ENCODE results near the gene KRT15.

Gene KRT15

DNA sequence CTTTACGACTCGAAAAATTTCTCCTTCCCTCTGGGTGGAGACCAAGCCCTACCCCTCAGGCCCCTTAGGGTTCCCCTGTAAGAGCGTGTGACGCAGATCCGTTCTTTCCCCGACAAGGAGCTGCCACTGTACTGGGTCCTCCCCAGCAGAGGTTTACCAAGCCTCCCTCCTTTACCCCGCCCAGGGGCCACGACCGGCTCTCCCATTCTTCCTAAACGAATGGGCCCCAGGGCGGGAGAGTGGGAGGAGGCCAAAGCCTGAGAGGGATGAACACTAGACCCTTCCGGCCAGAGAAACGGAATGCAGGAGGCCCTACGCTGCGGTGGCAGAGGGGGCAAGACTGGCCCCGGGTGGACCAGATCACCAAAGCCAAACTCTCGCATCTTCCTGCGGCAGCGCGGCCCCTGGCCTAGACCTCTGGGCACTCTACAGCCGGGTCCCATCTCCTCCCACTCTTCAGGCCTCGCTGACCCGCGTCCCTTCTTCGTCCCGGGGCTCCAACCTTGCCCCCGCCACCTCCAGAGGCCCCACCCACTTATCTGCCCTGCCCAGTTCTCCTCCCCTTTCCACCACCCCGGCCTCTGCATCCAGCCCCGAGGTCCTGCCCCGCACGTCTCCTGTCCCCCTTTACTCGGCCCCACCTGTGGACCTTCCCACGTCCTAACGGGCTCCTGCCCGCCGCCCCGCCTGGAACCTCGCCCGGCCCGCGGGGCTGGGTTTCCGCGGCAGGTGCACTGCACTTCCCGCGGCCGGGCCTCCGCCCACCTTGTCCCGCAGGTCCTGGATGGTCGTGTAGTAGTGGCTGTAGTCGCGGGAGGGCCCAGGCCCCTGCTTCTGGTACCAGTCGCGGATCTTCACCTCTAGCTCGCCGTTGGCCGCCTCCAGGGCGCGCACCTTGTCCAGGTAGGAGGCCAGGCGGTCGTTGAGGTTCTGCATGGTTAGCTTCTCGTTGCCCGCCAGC is 8.7 kb upstream of the KRT15 start:
- DNase-seq (ENCODE audit: low read depth in 1 of 2, low spot score in 1 of 2), result no peak

- no peak for DNase-seq (ENCODE audit: low read depth in 1 of 2, low spot score in 1 of 2)
Observed at GRCh38 chr17:41524261-41524660, 5.6 kb upstream of the KRT15 start.

DNA sequence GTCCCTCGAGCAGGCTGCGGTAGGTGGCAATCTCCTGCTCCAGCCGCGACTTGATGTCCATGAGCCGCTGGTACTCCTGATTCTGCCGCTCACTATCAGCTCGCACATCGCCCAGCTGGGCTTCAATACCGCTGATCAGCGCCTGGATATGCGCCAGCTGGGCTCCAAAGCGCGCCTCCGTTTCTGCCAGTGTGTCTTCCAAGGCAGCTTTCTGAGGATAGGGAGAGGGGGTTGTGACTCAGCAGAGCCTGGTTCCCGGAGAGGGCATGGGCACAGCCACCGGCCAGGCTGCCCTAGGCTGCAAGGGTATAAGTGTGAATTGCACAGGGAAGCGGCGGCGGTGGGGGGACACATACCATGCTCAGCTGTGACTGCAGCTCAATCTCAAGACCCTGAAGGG is 5.1 kb upstream of the KRT15 start:
- DNase-seq (ENCODE audit: low read depth in 1 of 2, low spot score in 1 of 2), result no peak

- DNase-seq (ENCODE audit: low read depth in 1 of 2, low spot score in 1 of 2), result no peak
Observed at GRCh38 chr17:41523225-41523593, 4.5 kb upstream of the KRT15 start.

DNA sequence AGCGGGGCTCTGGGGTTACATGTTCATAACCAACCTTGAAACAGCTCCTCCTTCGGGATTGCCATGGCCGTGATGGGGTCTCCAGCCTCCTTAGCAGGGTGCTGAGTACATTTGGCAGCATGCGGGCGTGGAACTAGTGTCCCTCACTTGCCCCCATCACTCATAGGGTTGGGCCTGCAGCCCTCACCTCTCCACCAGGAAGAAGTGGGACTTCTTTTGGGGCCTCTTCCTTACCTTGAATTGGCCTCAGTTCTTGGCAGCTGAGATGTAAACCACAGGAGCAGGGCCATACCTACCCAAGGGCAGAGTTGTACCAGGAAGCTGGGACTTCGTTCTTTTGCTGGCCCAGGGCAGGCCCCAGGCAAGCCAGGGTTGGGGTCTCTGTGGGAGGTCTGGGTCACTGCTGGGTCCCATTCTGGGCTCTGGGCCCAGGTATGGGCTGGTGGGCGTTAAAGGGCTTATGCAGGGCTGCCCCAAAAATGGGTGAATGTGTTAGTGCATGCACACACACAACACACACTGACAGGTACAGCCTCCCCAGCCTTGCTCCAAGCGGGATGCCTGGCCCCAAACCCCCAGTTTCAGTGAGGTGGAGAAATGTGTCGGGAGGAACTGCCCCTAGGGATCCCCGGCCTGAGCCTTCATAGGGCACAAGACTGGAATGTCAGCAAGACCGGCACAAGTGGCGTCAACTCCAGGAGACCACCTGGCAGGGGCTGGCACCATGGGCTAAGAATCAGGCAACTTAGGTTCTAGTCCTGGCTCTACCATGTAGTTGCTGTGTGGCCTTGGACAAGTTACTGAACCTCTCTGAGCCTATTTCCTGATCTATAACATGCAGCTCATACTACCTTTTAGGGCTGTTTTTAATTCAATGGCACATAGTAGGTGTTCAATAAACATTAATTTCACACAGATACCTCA is 3.9 kb upstream of the KRT15 start:
- no peak for DNase-seq (ENCODE audit: low read depth in 1 of 2, low spot score in 1 of 2)

DNA sequence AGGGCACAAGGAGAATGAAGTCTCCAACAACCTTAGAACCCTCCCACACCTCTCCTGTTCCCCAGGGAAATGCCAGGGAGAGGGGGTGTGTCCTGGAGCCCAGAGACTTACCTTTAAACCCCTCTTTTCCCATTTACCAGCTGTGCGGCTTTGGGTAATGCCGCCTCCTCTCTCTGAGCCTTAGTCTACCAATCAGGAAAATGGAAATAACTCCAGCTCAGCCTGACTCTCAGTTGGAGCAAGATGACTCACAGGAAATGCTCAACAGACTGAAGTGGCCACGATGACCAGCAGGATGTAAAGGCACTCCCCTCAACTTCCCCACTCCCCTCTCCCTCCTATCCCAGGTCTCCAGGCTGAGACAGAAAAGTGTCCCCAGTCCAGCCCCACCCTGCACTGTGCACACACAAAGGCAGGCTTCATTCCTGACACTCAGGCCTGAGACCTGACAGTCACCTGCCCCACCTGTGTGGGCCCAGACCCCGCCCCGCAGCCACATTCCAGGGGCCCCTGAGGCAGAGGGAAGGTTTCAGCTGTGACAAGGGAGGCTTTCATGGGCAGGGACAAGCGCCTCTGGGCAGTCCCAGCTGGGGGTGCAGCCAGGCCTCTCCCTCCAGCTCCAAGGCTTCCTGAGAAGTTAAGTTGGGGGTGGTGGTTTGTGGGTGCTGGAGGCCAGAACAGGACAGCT is 3.0 kb upstream of the KRT15 start:
- DNase-seq (ENCODE audit: low read depth in 1 of 2, low spot score in 1 of 2), result no peak

- DNase-seq (ENCODE audit: low read depth in 1 of 2, low spot score in 1 of 2), result no peak
Observed at GRCh38 chr17:41520821-41521521, 2.3 kb upstream of the KRT15 start.

DNA sequence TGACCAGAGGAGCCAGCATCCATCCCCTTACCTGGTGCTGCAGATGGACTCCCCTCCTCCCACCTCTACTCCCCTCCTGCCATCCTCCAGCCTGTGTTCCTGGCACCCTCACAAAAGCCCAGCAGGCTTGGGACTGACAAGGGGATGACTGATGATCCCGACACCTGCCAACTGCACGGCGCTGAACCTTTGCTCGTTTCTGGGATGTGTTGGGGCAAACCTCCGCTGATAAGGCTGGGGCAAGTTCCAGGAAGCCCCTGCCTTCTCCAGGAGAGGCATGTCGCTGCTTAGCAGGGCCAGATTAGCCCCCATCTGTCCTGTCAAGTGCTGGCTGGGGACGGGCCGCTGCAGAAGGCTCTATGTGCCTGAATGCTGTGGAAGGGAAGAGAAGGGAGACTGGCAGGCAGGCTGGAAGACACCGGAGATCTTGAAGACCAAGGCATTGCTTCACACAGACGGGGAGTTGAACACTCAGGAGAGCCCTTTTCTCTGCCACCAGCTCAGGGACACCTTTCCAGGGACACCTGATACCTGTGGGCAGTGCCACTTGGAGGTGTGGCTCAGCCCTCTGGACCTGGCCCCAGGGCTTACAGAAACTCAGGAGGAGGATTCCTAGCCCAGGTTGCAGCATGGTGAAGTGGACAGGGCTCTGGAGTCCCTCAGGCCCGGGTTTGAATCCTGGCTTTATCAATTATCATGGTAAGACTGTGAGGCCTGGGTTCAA is 973 bp upstream of the KRT15 start:
- DNase-seq (ENCODE audit: low read depth in 1 of 2, low spot score in 1 of 2), result no peak

GRCh38 chr17:41518031-41518430 is 659 bp downstream of the KRT15 start:
- DNase-seq (ENCODE audit: low read depth in 1 of 2, low spot score in 1 of 2), result no peak

DNA sequence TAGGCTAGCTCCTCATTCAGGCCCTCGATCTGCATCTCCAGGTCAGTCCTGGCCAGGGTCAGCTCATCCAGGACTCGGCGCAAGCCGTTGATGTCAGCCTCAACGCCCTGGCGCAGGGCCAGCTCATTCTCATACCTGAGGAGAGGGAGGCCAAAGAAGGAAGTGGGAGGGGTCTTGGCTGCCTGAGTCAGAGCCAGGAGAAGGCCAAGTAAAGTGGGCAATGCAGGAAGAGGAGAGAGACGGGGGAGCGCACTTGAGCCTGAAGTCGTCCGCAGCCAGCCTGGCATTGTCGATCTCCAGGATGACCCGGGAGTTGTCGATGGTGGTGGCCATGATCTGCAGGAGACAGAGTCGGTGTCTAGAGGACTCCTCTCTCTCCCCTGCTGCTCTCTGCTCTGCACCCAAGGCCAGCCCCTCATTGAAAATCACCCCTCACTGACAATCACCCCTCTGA is 1.8 kb downstream of the KRT15 start:
- DNase-seq (ENCODE audit: low read depth in 1 of 2, low spot score in 1 of 2), result no peak

DNA sequence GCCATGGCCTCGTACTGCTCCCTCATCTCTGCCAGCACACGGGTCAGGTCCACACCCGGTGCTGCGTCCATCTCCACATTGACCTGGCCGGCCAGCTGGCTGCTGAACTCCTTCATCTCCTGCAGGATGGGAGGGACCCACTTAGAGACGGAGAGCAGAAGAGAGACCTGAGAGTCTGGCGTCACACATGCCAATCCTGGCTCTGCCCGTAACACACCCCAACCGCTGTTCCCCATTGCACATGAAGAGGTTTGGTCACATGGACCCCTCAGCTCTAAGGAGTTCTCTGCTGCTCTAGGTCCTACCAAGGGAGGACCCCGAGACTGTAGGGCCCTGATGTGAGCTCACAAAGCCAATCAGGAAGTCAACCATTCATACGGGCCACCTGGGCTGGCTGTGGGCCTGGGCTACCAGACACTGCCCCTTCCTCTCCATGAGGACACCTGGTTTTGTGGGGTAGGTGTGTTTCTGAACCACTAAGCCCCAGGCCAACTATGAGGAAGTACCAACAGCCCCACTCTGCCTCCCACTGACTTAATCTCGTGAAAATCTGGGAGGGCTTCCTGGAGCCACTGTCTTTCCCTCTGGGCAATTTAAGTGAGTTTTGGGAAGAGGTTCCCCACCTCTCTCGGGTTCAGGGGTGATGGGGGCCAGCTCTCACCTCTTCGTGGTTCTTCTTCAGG is 2.4 kb downstream of the KRT15 start:
- DNase-seq (ENCODE audit: low read depth in 1 of 2, low spot score in 1 of 2), result no peak

- DNase-seq (ENCODE audit: low read depth in 1 of 2, low spot score in 1 of 2), result no peak
Observed at GRCh38 chr17:41513168-41513547, 5.5 kb downstream of the KRT15 start.

DNA sequence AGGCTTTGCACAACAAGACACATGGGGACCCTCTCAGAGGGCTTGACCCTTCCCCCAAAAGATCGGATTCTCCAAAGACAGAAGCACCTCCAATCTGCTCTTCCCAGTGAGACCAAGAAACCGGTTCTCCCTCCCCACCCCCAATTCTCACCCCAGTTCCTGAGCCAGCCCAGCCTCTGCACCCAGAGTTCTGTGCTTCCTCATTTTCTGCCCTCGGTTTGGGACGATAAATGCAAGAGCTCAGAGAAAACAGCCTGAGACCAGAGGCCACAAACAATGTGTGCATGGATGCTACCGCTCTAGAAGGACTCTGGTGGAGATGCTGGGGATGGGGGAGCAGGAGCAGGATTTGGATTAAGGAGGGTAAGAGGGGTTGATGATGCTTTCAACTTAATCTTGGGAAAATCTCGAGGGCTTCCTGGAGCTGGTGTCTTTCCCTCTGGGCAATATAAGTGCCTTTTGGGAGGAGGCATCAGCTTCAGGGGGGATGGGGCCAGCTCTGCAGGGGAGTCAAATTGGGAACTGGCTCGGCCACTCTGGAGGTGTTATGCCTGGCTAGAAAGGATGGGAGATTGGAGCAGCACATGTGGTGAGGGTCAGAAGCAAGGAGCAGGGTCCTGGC is 6.0 kb downstream of the KRT15 start:
- DNase-seq (ENCODE audit: low read depth in 1 of 2, low spot score in 1 of 2), result no peak

- DNase-seq (ENCODE audit: low read depth in 1 of 2, low spot score in 1 of 2), result no peak
Observed at GRCh38 chr17:41511716-41512115, 7.0 kb downstream of the KRT15 start.

DNA sequence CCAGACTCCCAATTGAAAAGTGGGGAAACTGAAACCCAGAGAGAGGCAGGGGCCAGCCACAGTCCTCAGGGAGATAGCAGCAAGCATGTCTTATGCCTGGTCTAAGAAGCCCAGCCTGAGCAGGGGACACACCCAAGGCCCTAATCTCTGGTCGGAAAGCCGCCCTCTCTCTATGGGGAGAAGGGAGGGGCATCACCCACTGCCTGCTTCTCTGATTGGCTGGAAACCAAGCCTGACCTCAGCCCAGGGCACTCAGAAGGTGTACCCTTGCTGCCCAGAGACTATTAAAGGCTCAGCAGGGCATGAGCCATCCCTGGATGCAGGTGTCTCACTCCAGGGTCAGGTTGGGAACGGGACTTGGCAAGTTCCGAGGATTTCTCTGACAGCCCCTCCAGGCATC is 7.6 kb downstream of the KRT15 start:
- DNase-seq (ENCODE audit: low read depth in 1 of 2, low spot score in 1 of 2), result no peak

DNA sequence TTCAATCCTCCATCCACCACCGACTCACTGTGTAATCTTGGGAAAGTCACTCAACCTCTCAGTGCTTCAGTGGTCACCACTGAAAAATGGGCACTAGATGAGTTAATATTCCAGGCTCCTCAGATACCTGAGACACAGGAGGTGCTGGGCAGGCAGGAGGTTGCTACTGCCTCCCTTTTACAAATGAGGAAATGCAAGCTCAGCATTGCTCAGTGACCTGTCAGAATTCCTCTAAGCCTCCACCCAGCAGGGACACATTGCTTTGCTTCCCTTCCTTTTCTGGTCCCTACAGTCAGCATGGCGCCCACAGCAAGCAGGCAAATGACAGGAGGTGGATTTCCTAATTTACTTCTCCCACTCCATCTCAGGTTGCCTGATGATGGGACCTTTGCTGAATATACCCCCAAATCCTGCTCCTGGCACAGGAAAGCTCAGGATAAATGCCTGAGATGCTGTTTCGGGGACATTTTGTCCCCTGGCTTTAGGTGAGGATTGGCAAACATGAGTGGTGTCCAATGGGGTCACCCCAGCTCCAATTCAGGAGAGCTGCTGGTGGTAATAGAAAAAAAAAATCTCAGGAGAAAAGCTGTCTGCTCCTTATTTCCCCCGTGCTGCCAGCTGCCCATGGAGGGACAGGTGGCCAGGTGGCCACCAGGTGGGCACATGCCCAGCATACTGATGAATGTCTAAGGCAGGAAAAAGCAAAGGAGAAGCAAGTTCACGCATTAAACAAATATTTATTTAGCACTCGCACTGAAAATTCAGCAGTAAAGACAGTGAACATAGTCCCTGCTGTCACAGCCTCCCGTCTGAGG is 8.2 kb downstream of the KRT15 start:
- no peak for DNase-seq (ENCODE audit: low read depth in 1 of 2, low spot score in 1 of 2)

GRCh38 chr17:41507315-41507880 is 11.3 kb downstream of the KRT15 start:
- no peak for DNase-seq (ENCODE audit: low read depth in 1 of 2, low spot score in 1 of 2)

Data from stimulated activated CD4-positive, alpha-beta T cell treated with anti-CD3 and anti-CD28 coated beads, Interleukin-15, amount 100 ng/mL, for 1 hour (primary cell).